NB4 (cell line): Measurements from ENCODE around the gene FBXW4.

Source experiments
- CTCF ChIP-seq: IDR thresholded peaks from one replicate; pipeline ENCODE4 v1.5.1; 2012; ENCODE audit warnings: low read depth, low read length
- POLR2A ChIP-seq: IDR thresholded peaks from 2 replicates; pipeline ENCODE4 v1.6.1; 2011; ENCODE audit warnings: mild to moderate bottlenecking; ENCODE audit not compliant: insufficient read length; ENCODE audit errors: extremely low read depth
- TF ChIP-seq, protein P1 (sequence below): IDR thresholded peaks from 2 replicates; pipeline ENCODE4 v1.6.1; 2011; ENCODE audit warnings: low read depth, low read length

- TF ChIP-seq CTCF: peak; percentile 45
- no peak for TF ChIP-seq POLR2A
- TF ChIP-seq, protein P1, sequence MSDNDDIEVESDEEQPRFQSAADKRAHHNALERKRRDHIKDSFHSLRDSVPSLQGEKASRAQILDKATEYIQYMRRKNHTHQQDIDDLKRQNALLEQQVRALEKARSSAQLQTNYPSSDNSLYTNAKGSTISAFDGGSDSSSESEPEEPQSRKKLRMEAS: no peak
These were observed 125.1 kb downstream of the FBXW4 start for GRCh38 chr10:101569622-101570427.
